ENCODE results near the gene ZNF784.

ZNF784 gene

DNA sequence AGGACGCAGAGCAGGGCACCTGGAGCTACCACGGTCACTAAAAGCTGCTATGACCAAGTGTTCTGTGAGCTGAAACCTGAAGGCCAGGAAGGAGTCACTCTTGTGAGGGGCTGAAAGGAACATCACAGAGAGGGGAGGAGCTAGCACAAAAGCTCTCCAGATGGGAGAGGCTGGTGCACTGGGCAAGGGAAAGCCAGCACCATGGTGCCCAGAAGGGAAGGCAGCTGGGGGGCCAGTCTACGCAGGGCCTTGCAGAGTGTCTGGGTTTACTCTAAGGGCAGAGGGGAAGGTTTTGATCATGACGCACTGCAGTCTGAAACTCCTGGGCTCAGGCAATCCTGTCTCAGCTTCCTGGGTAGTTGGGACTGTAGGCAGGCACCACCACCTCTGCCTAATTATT lies 12.4 kb upstream of the ZNF784 start:
- no peaks in the 10 kb centered on the region for H3K27me3 ChIP-seq (ENCODE audit: insufficient read depth, poor library complexity, severe bottlenecking)
- peaks cover 5% of the 10 kb centered on the region for H3K4me1 ChIP-seq (ENCODE audit: insufficient read depth, poor library complexity, severe bottlenecking)
- H3K36me3 ChIP-seq (ENCODE audit: low read depth), result 0 out of 2 replicates have a peak, but pooled peaks cover 3% of the 10 kb centered on the region
- TF ChIP-seq, protein P1, sequence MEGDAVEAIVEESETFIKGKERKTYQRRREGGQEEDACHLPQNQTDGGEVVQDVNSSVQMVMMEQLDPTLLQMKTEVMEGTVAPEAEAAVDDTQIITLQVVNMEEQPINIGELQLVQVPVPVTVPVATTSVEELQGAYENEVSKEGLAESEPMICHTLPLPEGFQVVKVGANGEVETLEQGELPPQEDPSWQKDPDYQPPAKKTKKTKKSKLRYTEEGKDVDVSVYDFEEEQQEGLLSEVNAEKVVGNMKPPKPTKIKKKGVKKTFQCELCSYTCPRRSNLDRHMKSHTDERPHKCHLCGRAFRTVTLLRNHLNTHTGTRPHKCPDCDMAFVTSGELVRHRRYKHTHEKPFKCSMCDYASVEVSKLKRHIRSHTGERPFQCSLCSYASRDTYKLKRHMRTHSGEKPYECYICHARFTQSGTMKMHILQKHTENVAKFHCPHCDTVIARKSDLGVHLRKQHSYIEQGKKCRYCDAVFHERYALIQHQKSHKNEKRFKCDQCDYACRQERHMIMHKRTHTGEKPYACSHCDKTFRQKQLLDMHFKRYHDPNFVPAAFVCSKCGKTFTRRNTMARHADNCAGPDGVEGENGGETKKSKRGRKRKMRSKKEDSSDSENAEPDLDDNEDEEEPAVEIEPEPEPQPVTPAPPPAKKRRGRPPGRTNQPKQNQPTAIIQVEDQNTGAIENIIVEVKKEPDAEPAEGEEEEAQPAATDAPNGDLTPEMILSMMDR (IDR thresholded peaks at IDR 0.05; ENCODE audit: poor library complexity, severe bottlenecking), result no peak
- ATAC-seq (ENCODE audit: low read depth) (no peak), DNase-seq (ENCODE audit: low spot score) (no peak)
- no peak overlapping the region for H3K4me3 ChIP-seq (ENCODE audit: severe bottlenecking)
- no peak overlapping the region for H3K27ac ChIP-seq (ENCODE audit: poor library complexity, severe bottlenecking)
- no peaks in the 10 kb centered on the region for H3K9me3 ChIP-seq (ENCODE audit: severe bottlenecking)

DNA sequence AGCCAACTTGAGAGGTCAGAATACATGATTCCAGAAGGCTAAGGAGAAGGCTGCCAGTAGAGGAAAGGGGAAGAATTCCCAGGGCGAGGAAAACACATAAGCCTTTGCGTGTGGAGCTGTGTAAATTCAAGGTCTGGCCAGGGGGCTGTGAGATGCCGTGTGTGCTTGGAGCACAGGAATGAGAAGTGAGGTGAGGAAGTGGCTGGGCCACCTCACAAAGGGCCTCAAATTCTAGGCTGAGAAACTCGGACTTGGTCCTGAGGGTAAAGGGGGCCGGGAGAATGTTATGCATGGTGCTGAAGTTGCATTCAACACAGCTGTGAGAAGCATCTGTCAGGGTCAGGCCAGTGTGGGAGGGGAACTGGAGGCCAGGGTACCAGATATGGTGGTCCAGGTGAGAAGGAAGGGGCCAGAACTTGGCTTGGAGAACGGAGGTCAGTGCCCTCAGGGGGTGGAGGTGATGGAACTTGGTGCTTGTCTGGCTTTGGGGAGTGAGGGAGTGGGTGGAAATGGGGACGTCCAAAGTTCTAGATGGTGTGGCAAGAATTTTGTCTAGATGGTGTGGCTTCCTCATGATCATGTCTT lies 11.6 kb upstream of the ZNF784 start:
- no peaks in the 10 kb centered on the region for H3K27me3 ChIP-seq (ENCODE audit: insufficient read depth, poor library complexity, severe bottlenecking)
- H3K4me1 ChIP-seq (ENCODE audit: insufficient read depth, poor library complexity, severe bottlenecking), result peaks cover 5% of the 10 kb centered on the region
- no peak for DNase-seq (ENCODE audit: low spot score)
- no peak overlapping the region for H3K27ac ChIP-seq (ENCODE audit: poor library complexity, severe bottlenecking)
- TF ChIP-seq, protein P1 (IDR thresholded peaks at IDR 0.05; ENCODE audit: poor library complexity, severe bottlenecking), result no peak
- 0 out of 2 replicates have a peak, but pooled peaks cover 3% of the 10 kb centered on the region for H3K36me3 ChIP-seq (ENCODE audit: low read depth)
- no peak for ATAC-seq (ENCODE audit: low read depth)
- H3K4me3 ChIP-seq (ENCODE audit: severe bottlenecking), result peak overlapping the region; percentile 92
- H3K9me3 ChIP-seq (ENCODE audit: severe bottlenecking), result no peaks in the 10 kb centered on the region

DNA sequence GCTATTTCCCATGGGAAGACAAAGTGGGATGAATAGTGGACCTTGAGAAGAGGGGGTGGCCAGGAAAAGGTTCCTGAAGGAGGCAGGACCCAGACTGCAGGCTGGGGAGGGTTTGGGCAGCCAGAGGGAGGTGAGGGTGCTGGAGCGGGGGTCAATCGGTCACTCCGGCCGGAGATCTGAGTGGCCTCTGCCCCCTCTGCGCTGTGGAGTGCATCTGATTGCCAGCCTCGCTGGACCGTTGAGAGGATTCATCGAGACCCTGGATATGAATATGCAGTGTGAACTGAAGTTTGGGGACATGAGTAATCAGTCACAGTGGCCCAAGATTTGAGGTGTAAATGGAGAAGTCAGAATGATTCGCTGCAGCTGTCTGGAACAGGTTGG lies 11.0 kb upstream of the ZNF784 start:
- no peaks in the 10 kb centered on the region for H3K9me3 ChIP-seq (ENCODE audit: severe bottlenecking)
- H3K27me3 ChIP-seq (ENCODE audit: insufficient read depth, poor library complexity, severe bottlenecking), result no peaks in the 10 kb centered on the region
- peak overlapping the region; percentile 92 for H3K4me3 ChIP-seq (ENCODE audit: severe bottlenecking)
- peak overlapping the region; percentile 39 for H3K27ac ChIP-seq (ENCODE audit: poor library complexity, severe bottlenecking)
- no peak for DNase-seq (ENCODE audit: low spot score)
- TF ChIP-seq, protein P1 (IDR thresholded peaks at IDR 0.05; ENCODE audit: poor library complexity, severe bottlenecking), result no peak
- peaks cover 5% of the 10 kb centered on the region for H3K4me1 ChIP-seq (ENCODE audit: insufficient read depth, poor library complexity, severe bottlenecking)
- no peak for ATAC-seq (ENCODE audit: low read depth)
- 0 out of 2 replicates have a peak, but pooled peaks cover 3% of the 10 kb centered on the region for H3K36me3 ChIP-seq (ENCODE audit: low read depth)

DNA sequence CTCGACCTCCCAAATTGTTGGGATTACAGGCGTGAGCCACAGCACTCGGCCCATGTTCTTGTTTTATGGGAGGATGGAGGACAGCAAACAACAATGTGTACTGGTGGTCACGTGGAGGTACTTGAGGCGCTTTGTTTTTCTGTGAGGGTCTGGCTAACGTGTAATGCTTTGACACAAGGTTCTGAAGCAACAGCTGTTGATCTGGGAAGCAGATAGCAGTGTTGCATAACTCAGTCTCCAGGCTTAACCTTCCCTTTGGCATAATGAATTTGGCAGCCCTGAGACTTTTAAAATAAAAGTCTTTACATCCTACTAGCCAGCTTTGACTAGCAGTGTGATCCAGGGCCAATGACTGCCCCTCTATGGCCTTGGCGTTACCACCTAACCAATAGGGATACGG lies 9.5 kb upstream of the ZNF784 start:
- Histone ChIP-seq H3K9me3 (ENCODE audit: severe bottlenecking) (no peaks in the 10 kb centered on the region), H3K4me1 (ENCODE audit: insufficient read depth, poor library complexity, severe bottlenecking) (peaks cover 5% of the 10 kb centered on the region), H3K27ac (ENCODE audit: poor library complexity, severe bottlenecking) (no peak overlapping the region), H3K36me3 (ENCODE audit: low read depth) (0 out of 2 replicates have a peak, but pooled peaks cover 3% of the 10 kb centered on the region), H3K27me3 (ENCODE audit: insufficient read depth, poor library complexity, severe bottlenecking) (no peaks in the 10 kb centered on the region), H3K4me3 (ENCODE audit: severe bottlenecking) (no peak overlapping the region)
- ATAC-seq (ENCODE audit: low read depth) (no peak), DNase-seq (ENCODE audit: low spot score) (no peak)
- TF ChIP-seq, protein P1 (IDR thresholded peaks at IDR 0.05; ENCODE audit: poor library complexity, severe bottlenecking), result no peak

DNA sequence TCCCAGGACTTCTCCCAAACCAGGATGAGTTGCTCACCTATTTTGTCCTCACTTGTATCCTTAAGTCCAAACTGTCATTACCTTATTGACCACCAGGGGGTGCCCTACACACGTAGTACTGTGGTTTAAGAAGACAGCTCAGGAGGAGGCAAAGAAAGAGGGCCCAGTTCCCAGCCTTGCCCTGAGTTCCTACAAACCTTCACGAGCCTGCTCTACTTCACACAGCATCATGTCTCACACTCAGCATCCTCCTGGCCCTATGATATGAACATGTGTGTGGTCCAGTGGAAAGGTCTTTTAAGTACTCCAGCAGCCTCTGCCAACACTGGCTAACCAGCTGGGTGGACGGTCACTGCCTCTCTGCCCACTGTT lies 8.1 kb upstream of the ZNF784 start:
- no peaks in the 10 kb centered on the region for H3K9me3 ChIP-seq (ENCODE audit: severe bottlenecking)
- H3K4me3 ChIP-seq (ENCODE audit: severe bottlenecking), result no peak overlapping the region
- ATAC-seq (ENCODE audit: low read depth), result peak; percentile 53
- H3K36me3 ChIP-seq (ENCODE audit: low read depth), result no peaks in the 10 kb centered on the region
- peaks cover 5% of the 10 kb centered on the region for H3K4me1 ChIP-seq (ENCODE audit: insufficient read depth, poor library complexity, severe bottlenecking)
- no peaks in the 10 kb centered on the region for H3K27me3 ChIP-seq (ENCODE audit: insufficient read depth, poor library complexity, severe bottlenecking)
- H3K27ac ChIP-seq (ENCODE audit: poor library complexity, severe bottlenecking), result no peak overlapping the region
- no peak for DNase-seq (ENCODE audit: low spot score)
- TF ChIP-seq, protein P1 (IDR thresholded peaks at IDR 0.05; ENCODE audit: poor library complexity, severe bottlenecking), result peak; percentile 82

Measured in RWPE2 (cell line).